GM11168 (cell line): ENCODE measurements around the gene ANKFY1.
"Not testable (repeated sequence)": the region's sequence is repeated elsewhere in the genome, so short reads cannot be mapped to it uniquely, and the experiment has no call there.

Experiments
- in situ Hi-C: fragments of 300-500 bp; cut with MboI; formaldehyde crosslinking; loops from one replicate; pipeline ENCODE4 v1.12.0; 2022; ENCODE audit warnings: low sequenced_read_pairs; ENCODE audit not compliant: unreplicated experiment

Gene ANKFY1

GRCh38 chr17:4266550-4266949 lies 2.8 kb upstream of the ANKFY1 start:
- in situ Hi-C loops = no loop called here

- in situ Hi-C loops = no loop called here
Observed at GRCh38 chr17:4262703-4263102, 1.1 kb downstream of the ANKFY1 start.

GRCh38 chr17:4261452-4261851 lies 2.3 kb downstream of the ANKFY1 start:
- in situ Hi-C loops = no loop called here

- in situ Hi-C loops = no loop called here
Observed at GRCh38 chr17:4258867-4259266, 4.9 kb downstream of the ANKFY1 start.

- in situ Hi-C loops = no loop called here
Observed at GRCh38 chr17:4256952-4257351, 6.8 kb downstream of the ANKFY1 start.

GRCh38 chr17:4255271-4255670 lies 8.5 kb downstream of the ANKFY1 start:
- in situ Hi-C loops = not testable (repeated sequence)

- in situ Hi-C loops = no loop called here
Observed at GRCh38 chr17:4250887-4251286, 12.9 kb downstream of the ANKFY1 start.

GRCh38 chr17:4249452-4250029 lies 14.2 kb downstream of the ANKFY1 start:
- in situ Hi-C loops = no loop called here

GRCh38 chr17:4248504-4249277 lies 15.1 kb downstream of the ANKFY1 start:
- in situ Hi-C loops = no loop called here

- in situ Hi-C loops = no loop called here
Observed at GRCh38 chr17:4247971-4248388, 15.8 kb downstream of the ANKFY1 start.

GRCh38 chr17:4247361-4247970 lies 16.3 kb downstream of the ANKFY1 start:
- in situ Hi-C loops = no loop called here

GRCh38 chr17:4246674-4247073 lies 17.1 kb downstream of the ANKFY1 start:
- in situ Hi-C loops = no loop called here

- in situ Hi-C loops = loop anchor here (5.0 kb wide), 1 partner anchor 59 kb away; no protein-coding TSS in a partner anchor
Observed at GRCh38 chr17:4241535-4241934, 22.2 kb downstream of the ANKFY1 start.

GRCh38 chr17:4236456-4236855 lies 27.3 kb downstream of the ANKFY1 start:
- in situ Hi-C loops = no loop called here

GRCh38 chr17:4235372-4236279 lies 28.2 kb downstream of the ANKFY1 start:
- in situ Hi-C loops = no loop called here

GRCh38 chr17:4234401-4234800 lies 29.4 kb downstream of the ANKFY1 start:
- in situ Hi-C loops = no loop called here

- in situ Hi-C loops = no loop called here
Observed at GRCh38 chr17:4233668-4234258, 30.0 kb downstream of the ANKFY1 start.

- in situ Hi-C loops = no loop called here
Observed at GRCh38 chr17:4232168-4232813, 31.5 kb downstream of the ANKFY1 start.

GRCh38 chr17:4229627-4230541 lies 33.9 kb downstream of the ANKFY1 start:
- in situ Hi-C loops = no loop called here
